GM03348 (cell line): ENCODE data around the gene E2F2.
"Not testable (repeated sequence)": the region's sequence is repeated elsewhere in the genome, so short reads cannot be mapped to it uniquely, and the experiment has no call there.

Source experiments
- DNase-seq: peaks from one replicate; pipeline ENCODE4 v3.0.0; 2012; ENCODE audit warnings: low spot score

The E2F2 gene

DNA sequence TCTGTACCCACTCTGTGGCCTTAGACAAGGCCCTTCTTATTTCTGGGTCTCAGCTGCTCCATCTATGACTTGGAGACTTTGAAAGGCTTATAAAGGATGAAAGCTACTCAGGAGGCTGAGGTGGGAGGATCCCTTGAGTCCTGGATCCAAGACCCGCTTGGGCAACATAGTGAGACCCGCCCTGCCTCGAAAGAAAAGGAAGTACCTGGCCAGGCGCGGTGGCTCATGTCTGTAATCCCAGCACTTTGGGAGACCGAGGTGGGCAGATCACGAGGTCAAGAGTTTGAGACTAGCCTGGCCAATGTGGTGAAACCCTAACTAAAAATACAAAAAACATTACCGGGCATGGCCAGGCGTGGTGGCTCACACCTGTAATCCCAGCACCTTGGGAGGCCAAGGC lies 14.8 kb upstream of the E2F2 start:
- no peak for DNase-seq

DNA sequence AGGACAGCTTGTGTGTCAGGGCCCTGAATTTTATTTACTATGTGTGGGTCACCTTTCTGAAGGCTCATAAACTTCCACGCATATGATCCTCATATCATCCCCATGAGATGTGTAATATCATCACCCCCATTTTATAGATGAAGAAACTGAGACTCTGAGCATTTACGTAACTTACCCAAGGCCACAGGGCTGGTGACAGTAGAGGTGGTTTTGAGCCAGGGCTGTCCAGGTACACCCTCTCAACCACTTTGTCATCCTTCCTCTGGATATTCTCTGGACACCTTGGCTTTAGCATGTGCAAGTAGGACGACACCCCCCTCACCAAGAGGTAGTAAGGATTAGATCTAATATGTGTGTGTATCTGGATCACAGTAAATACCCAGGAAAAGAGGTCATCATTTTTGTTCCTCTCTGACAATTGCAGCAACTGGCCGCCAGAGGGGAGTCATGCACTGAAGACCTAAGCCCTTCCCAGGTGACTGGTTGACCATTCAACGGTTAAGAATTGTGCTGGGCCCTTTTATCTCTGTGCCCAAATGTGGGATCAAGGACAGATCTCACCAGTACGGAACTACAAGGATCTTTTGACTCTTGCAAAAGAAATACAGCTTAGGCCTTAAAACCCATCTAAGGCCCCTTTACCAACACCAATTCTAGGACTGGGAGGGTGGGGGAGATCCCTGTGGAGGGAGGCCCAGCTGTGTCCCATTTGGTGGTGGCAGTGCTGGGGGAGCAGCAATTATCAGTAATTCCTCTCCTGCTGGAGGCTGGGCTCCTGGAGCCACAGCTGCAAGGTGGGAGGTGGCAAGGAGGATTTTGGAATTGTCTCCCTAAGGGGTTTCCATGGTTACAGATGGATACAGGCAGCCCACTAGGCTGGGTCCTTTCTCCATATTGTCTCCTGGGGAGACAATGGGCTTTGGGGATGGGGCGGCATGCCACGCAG lies 13.7 kb upstream of the E2F2 start:
- DNase-seq, result peak; percentile 79

DNA sequence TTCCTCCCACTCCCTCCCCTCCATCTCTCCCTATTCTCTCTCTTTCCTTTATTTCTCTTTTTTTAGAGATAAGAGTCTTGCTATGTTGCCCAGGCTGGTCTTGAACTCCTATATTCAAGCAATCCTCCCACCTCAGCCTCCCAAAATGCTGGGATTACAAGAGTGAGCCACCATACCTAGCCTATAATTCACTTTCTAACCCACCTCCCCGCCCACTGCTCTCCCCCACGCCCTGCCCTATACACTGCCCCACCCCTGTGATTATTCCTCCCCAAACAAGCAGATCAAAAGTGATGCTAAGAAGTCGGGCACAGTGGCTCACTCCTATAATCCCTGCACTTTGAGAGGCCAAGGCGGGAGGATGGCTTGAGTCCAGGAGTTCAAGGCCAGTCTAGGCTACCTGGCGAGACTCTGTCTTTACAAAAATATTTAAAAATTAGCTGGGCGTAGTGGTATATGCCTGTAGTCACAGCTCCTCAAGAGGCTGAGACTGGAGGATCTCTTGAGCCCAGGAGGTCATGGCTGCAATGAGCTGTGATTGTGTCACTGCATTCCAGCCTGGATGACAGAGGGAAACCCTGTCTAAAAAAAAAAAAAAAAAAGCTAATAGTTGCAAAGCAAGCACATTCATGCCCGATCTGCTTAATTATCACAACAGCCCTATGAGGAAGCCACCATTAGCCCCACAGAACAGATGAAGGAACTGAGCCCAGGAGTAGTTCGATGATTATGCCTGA lies 12.8 kb upstream of the E2F2 start:
- DNase-seq, result no peak

DNA sequence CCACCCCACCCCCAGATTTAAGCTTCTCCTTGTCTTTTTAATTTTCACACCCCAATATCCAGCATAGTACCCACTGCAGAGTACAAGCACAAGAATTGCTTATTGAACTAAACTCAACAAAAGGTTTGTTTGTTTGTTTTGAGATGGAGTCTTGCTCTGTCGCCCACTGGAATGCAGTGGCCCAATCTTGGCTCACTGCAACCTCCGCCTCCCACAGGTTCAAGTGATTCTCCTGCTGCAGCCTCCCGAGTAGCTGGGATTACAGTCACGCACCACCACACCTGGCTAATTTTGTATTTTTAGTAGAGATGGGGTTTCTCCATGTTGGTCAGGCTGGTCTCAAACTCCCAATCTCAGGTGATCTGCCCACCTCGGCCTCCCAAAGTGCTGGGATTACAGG lies 11.9 kb upstream of the E2F2 start:
- DNase-seq, result not testable (repeated sequence)

DNA sequence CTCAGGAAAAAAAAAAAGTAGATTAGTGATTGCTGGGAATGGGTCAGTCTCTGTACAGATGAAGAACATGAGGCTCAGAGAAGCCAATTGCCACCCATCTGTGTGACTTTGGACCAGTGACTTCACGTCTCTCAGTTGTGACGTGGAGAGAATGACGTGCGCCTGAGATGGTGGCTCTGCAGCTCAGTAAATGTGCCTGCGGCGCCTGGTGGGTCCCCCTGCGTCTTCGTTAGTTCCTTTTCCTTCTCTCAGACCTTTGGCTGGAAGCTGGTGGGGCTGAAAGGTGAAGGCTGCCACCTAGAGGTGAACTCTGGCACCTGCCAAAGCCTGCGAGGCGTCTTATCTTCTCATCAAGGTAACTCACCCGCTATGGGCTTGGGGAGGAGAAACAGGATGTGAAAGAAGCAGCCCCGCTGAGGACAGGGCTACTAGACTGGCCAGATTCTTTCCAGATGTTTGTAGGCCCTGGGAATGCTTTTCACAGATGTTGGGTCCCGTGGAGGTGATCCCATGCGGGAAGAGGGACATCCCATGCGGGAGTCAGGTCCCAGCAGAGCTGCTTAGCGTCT lies 8.7 kb upstream of the E2F2 start:
- peak; percentile 89 for DNase-seq

DNA sequence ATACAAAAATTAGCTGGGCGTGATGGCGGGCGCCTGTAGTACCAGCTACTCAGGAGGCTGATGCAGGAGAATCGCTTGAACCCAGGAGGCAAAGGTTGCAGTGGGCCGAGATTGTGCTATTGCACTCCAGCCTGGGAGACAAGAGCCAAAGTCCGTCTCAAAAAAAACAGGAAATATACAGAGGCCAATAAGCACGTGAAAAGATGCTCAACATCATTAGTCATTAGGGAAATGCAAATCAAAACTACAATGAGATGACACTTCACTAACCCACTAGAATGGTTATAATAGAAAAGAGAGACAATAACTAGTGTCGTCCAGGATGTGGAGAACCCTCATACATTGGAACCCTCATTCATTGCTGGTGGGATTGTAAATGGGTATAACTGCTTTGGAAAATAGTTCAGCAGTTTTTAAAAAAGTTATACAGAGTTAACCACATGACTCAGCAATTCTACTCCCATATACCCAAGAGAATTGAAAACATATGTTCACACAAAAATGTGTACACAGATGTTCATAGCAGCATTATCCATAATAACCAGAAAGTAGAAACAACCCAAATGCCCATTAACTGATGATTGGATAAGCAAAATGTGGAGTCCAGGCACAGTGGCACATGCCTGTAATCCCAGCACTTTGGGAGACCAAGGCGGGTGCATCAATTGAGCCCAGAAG lies 6.4 kb upstream of the E2F2 start:
- DNase-seq, result no peak

DNA sequence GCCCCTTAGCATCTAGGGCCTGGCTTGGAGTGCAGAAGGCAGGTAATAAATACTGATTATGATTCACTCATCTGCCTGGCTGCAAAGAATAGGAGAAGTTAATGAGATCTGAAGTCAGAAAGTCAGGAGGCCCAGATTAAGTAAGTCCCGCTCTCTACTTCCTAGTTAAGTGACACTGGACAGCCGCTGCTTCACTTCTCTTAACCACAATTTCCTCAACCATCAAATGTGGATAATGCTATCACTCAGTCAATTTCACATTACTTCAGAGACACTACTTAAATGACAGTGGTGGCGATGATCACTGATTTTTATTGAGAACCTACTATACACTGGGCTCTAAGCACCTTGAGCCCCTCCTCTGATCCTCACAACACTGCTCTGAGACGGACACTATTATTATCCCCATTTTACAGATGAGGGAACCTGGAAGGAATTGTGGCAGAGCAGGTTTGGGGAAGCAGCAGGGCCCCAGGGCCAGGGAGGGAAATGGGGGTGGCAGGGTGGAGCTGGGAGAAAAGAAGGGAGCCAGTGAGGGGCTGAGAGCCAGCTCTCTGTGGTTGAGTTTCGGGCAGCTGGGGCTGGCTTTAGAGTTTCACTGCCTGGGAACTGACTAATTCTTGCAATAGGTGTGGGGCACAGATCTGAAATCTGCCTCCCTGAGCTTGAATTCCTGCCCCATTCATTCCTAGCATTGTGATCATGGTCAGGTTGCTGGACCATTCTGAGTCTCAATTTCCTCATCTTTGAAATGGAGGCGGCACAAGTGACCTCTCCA lies 2.4 kb upstream of the E2F2 start:
- no peak for DNase-seq

DNA sequence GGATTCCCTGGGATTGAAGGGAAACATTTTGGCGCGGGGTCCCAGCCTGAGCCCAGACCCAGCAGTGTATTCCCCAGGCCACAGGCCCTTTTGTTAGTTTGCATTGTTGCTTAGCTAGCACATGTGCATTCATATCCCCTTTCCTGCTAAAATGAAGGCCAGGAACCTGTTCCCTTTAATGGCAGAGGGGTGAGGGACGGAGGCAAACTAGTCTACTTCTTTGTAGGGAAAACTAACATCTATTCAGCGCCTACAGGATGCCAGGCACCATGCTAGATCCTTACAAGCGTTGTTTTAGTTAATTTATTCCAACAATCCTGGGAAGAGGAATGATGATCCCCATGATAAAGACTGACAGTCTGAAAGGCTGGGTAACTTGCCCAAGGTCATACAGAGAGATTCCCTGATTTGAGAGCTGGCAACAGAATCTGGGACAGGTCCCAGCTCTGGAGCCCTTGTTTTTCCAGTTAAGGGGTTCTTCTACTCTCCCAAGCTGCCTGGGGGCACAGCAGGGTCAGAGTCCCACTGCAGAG lies 595 bp upstream of the E2F2 start:
- no peak for DNase-seq

DNA sequence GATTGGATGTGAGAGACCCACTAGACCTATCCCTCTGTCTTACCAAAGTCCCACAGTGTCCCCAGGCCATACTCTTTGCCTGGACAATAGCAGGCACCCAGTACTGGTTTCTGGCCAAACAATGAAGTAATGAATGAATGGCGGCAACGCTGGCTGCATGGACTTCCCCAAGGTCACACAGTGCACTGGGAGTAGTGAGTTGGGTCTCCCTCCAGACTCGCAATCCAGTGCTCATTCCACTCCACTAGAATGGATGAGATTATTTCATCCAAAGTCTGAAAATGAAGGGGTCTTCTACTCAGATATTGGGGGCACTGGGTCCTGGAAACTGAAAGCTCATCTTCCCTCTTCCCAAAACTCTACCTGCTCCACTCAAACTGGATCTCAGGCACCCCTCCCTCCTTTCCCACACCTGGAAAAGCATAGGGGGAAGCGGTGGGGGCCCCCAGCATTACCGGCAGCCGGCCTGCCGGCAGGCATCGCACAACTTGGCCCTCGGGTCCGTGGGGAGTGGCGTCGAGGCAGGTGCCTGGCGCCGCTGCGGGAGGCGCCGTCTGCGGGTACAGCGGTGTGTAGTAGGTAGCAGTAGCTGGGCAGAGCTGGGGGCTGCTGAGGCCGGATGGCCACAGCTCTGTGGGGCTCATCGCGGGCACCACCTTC lies 816 bp downstream of the E2F2 start:
- no peak for DNase-seq

DNA sequence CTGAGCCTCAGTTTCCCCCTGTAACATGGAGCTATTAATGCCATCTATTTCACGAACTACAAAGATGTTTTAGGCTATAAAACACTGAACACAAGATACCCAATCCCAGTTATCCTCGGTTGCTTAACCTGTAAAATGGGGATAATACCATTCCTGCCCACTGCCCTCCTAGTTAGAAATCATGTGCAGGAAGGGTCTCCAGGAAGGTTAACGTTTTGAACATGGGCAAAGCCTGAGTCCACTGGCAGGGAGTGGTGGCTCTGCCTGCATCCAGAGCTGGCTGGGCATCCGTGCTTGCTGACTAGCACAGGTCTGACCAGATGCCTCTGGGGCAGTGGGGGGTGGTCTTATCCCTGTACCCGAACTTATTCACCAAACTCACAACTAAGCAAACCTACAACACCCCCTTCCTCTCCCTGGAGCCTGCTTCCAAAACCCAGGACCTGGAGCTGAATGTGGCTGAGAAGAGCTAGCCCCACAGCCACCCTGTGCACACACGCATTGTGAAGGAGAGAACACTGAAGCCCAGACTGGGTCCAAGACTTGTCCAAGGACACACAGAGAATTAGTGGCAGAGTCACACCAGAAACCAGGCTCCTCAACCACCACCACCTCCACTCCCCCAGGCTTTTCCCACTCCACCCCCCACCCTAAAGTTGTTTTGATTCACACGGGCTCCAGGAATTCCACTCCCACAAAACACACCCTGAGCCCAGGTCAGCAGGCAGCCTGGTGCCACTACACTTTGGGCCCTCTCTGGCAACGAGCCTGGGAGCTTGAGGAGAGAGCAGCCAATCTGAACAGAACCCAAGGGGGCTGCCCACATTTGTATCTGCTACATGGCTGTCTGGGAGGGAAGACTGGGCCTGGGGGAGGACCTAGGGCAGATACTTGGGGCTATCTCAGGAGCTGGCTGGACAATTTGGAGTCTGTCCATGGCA lies 1.6 kb downstream of the E2F2 start:
- no peak for DNase-seq

DNA sequence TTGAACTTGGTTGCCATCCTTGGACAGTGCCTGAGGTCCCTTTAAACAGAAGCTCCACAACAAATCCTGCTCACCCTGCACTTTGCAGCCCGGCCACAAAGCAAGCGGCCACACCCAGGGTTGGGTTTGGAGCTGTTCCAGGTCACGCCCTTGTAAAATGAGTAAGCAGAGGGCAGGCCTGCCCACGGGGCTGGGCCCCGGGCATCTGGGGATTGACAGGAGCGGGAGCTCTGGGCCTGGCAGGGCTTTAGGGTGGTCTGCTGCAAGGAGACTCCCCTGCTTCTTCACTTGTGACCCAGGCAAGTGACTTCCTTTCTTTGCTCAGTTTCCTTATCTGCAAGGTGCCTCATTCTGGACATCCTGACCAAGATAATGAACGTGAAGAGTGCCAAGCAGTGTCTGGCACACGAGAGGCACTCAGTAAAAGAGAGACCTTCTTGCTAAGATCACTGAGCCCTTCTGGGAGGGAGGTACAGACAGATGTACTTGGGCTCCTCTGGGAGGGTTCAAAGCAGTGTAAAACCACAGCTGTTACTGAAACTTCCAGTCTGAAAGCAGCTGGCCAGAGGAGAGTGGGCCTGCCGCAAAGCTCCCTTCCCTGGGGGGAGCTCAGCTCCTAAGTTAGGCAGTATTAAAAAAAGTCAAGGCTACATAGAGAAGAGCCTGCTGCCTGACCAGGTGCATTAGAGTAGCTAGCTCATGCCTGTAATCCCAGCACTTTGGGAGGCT lies 2.6 kb downstream of the E2F2 start:
- peak; percentile 88 for DNase-seq

DNA sequence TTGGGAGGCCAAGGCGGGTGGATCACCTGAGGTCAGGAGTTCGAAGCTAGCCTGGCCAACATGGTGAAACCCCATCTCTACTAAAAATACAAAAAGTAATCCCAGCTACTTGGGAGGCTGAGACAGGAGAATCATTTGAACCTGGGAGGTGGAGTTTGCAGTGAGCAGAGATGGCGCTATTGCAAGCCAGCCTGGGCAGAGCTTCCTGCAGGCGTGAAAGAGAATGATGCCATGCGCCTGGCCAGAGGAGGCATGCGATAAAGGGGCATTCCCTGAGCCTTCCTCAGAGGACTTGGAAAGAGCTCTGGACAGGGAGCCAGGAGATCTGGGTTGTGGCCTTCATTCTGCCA lies 3.2 kb downstream of the E2F2 start:
- no peak for DNase-seq

DNA sequence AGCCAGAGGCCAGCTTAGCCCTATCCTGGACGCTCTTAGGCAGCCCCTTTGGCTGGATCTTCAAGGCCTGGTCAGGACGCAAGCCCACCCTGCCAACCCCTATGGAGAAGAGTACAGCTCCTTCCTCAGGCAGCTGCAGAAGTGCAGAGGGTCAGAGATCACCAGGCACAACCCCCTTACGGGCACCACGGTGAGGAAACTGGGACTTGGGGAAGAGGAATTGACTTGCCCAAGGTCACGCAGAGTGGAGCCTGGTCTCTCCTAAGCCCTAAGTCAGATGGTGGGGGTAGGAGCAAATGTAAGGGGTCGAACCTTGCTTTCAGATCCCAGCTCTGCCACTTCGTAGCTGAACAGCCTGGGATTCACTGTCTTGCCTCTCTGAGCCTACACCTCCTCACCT lies 3.7 kb downstream of the E2F2 start:
- DNase-seq, result no peak

DNA sequence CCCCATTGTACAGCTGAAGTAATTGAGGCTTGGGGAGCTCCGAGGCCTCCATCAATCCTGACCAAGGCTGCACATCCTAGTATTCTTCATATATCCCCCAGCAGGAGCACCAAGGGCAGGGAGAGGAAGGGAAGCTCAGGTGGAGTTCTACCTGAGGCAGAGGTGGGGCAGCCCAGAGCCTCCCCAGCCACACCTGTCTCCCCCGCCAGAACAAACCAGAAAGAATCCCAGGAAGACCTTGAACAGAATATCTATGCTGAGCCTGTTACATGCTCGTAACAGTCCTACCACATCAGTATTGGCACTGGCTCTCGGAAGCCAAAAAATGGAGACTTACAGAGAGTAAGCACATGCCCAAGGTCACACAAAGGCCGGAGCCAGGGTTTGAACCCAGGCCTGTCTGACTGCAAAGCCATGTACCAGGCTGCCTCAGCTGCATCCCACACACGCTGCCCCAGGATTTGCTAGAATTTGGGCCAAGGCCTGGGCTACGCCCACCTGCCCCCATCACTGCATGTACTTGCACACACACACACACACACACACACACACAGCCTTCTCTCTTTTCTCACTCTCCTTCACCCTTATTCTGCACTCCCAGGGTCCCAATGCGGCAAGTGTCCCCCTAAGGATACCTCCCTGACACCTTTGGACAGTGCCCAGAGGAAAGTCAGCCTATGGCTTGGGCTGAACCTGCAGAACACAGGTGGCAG lies 4.5 kb downstream of the E2F2 start:
- no peak for DNase-seq

DNA sequence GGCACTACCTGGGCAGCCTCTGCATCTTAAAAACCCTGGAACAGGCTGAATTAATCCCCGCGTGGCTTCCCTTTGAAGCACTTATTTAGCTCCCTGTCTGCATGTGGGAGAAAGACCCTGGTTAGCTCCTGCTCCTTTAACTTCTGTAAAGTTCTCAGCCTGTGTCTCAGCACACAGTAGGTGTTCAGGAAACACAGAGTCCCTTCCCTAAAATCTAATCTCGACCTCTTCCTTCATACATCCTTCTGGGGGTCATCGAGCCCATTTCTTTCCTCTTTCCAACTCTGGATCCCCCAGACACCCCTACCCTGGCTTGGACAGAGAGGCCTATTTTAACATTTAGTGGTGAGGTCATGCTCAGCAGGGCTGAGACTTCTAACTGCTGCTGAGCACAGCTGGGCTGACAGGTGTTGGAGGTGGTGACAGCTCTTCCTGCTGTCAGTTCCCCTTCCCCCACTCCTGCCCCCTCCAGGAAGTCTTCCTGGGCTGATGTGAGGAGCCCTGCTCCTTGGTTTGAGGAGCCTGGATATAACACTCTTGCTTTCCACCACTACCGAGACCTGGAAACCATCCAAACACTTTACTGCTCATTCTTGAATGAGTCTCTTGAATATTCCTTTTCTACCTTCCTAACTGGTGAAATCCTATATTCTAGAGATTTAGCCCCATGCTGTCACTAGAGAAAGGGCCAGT lies 5.3 kb downstream of the E2F2 start:
- no peak for DNase-seq

DNA sequence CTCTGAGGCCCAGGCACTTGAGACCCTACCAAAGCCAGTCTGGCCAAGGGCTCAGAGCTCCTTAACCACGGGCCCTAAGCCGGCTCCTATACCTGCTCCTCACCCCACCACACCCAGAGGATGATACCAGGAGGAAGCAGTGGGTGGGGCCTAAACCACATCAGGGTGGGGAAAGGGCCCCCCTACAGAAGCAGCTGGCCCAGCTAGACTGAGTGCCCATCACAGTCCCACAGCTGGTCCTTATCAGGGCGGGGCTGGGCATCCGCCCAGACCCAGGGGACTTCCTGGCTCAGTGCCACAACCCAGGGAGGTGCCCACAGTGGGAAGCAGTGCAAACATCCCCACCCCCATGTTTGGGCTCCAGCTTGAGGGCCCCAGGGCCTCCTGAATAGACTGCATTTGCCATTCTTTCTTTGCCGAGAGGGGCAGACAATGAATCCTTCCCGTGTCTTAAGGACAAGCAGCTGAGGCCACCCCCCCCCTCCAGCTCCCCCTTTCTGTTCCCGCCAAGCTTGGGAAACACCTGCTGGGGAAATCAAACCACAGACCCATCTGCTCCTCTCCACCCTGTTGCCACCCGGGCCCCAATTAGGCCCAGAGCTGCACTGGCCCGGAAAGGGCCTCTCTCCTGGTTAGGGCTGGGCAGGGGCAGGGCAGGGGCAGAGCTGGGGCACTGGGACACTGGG lies 6.2 kb downstream of the E2F2 start:
- DNase-seq, result no peak

DNA sequence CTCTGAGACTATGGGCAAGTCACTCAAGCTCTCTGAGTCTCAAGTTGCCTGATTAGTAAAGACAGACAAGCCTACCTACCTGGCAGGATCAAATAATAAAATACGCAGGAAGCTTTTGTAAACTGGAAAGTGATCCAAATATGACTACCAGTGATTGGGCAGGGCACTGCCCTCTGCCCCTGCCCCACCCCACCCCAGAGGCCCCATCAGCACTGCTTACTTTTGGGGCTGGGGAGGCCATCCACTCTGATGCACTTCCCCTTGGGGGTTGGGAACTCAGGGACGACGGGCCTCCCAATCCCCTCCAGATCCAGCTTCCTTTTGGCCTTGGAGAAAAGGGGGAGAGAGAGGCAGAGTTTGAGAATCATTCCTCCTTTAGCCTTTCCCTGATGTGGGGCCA lies 6.9 kb downstream of the E2F2 start:
- DNase-seq, result no peak
